Cerebellar nuclear complex (tissue), 1 donor: ENCODE measurements around the gene USH2A.

Source experiments
- DNase-seq, 2 experiments: peaks; one replicate each; lab custom pipeline; 2025; lab: John Stamatoyannopoulos, UW

USH2A gene

GRCh38 chr1:216285052-216285451 is 138.2 kb downstream of the USH2A start:
- DNase-seq = no peak

GRCh38 chr1:216281757-216282156 is 141.5 kb downstream of the USH2A start:
- no peak for DNase-seq

- no peak for DNase-seq
Observed at GRCh38 chr1:216270086-216270773, 153.0 kb downstream of the USH2A start.

- DNase-seq = no peak
Observed at GRCh38 chr1:216261631-216262030, 161.6 kb downstream of the USH2A start.

GRCh38 chr1:216258856-216259255 is 164.4 kb downstream of the USH2A start:
- DNase-seq = no peak

- no peak for DNase-seq
Observed at GRCh38 chr1:216258386-216258785, 164.9 kb downstream of the USH2A start.

GRCh38 chr1:216250861-216251260 is 172.4 kb downstream of the USH2A start:
- no peak for DNase-seq

GRCh38 chr1:216248628-216249027 is 174.6 kb downstream of the USH2A start:
- no peak for DNase-seq

- no peak for DNase-seq
Observed at GRCh38 chr1:216247937-216248336, 175.3 kb downstream of the USH2A start.

- no peak for DNase-seq
Observed at GRCh38 chr1:216246577-216247203, 176.6 kb downstream of the USH2A start.

- DNase-seq = no peak
Observed at GRCh38 chr1:216238844-216239243, 184.4 kb downstream of the USH2A start.

GRCh38 chr1:216237927-216238542 is 185.2 kb downstream of the USH2A start:
- no peak for DNase-seq

- no peak for DNase-seq
Observed at GRCh38 chr1:216224233-216224632, 199.0 kb downstream of the USH2A start.

- no peak for DNase-seq
Observed at GRCh38 chr1:216223486-216223885, 199.8 kb downstream of the USH2A start.

- no peak for DNase-seq
Observed at GRCh38 chr1:216222288-216222687, 201.0 kb downstream of the USH2A start.

GRCh38 chr1:216221260-216221700 is 202.0 kb downstream of the USH2A start:
- DNase-seq = peak in 1 of 2 experiments; percentile 0

GRCh38 chr1:216216305-216216704 is 206.9 kb downstream of the USH2A start:
- DNase-seq = no peak

GRCh38 chr1:216215169-216215568 is 208.1 kb downstream of the USH2A start:
- DNase-seq = no peak

- no peak for DNase-seq
Observed at GRCh38 chr1:216212826-216213225, 210.4 kb downstream of the USH2A start.

- no peak for DNase-seq
Observed at GRCh38 chr1:216210081-216210480, 213.2 kb downstream of the USH2A start.

- no peak for DNase-seq
Observed at GRCh38 chr1:216209125-216209524, 214.1 kb downstream of the USH2A start.

GRCh38 chr1:216207154-216207553 is 216.1 kb downstream of the USH2A start:
- no peak for DNase-seq

GRCh38 chr1:216205176-216205575 is 218.1 kb downstream of the USH2A start:
- DNase-seq = no peak
